HG03175 (cell line): Measurements from ENCODE around the gene RBM22.

Experiments
- ATAC-seq: cut with Tn5 transposase; IDR thresholded peaks from one replicate; pipeline ENCODE4 v1.9.1; 2021; ENCODE audit warnings: mild to moderate bottlenecking, moderate library complexity; ENCODE audit not compliant: unreplicated experiment

Gene RBM22

GRCh38 chr5:150672884-150673275 is 28.0 kb downstream of the RBM22 start:
- no peak for ATAC-seq

- ATAC-seq: no peak
These were observed 28.5 kb downstream of the RBM22 start for GRCh38 chr5:150672237-150672883.

- ATAC-seq: no peak
These were observed 29.2 kb downstream of the RBM22 start for GRCh38 chr5:150671509-150672236.

GRCh38 chr5:150670948-150671310 is 29.9 kb downstream of the RBM22 start:
- no peak for ATAC-seq

- no peak for ATAC-seq
These were observed 30.5 kb downstream of the RBM22 start for GRCh38 chr5:150670275-150670947.

GRCh38 chr5:150665044-150665443 is 35.8 kb downstream of the RBM22 start:
- ATAC-seq: no peak

GRCh38 chr5:150663936-150664335 is 36.9 kb downstream of the RBM22 start:
- no peak for ATAC-seq

- no peak for ATAC-seq
These were observed 37.9 kb downstream of the RBM22 start for GRCh38 chr5:150662731-150663516.

- ATAC-seq: no peak
These were observed 38.9 kb downstream of the RBM22 start for GRCh38 chr5:150661821-150662596.

GRCh38 chr5:150661086-150661485 is 39.8 kb downstream of the RBM22 start, which contains the start of gene MYOZ3:
MYOZ3 (plus strand) TSS chr5:150661251; CDS start chr5:150662942, 1,691 bp downstream.
- ATAC-seq: no peak

GRCh38 chr5:150660108-150660831 is 40.6 kb downstream of the RBM22 start:
- no peak for ATAC-seq

GRCh38 chr5:150659360-150660107 is 41.3 kb downstream of the RBM22 start:
- no peak for ATAC-seq

- no peak for ATAC-seq
These were observed 42.1 kb downstream of the RBM22 start for GRCh38 chr5:150658699-150659265.

GRCh38 chr5:150658121-150658520 is 42.7 kb downstream of the RBM22 start:
- ATAC-seq: no peak

- ATAC-seq: peak; percentile 83
These were observed 44.4 kb downstream of the RBM22 start for GRCh38 chr5:150656191-150657132.

GRCh38 chr5:150655221-150655620 is 45.6 kb downstream of the RBM22 start:
- no peak for ATAC-seq

- no peak for ATAC-seq
These were observed 46.9 kb downstream of the RBM22 start for GRCh38 chr5:150653762-150654556.
